Measurements from ENCODE around the gene MAPKAP1. TPM values are rescaled to one million over a fixed set of nuclear protein-coding genes. Genes with fewer than 3 reads are reported as not detected.

MAPKAP1 gene
- polyA plus RNA-seq, 3 donors, result 39.9 to 57.5 (median 44.1) TPM

GRCh38 chr9:125746017-125746773, 39.2 kb upstream of the MAPKAP1 start:
- Histone ChIP-seq H3K9ac (ENCODE audit: insufficient read depth, low read length, poor library complexity, severe bottlenecking) (peak overlapping the region; percentile 55), H3K79me2 (ENCODE audit: insufficient read depth, low read length) (peaks cover 33% of the 10 kb centered on the region), H3K4me2 (replicated peaks; ENCODE audit: extremely low read depth, low read length, poor library complexity, severe bottlenecking) (peak overlapping the region; percentile 81), H3K4me3 (replicated peaks in 1 of 3; ENCODE audit: low read depth in 2 of 3, low read length in 3 of 3) (peak overlapping the region; percentile 58 to 83 (median 64)), H4K20me1 (ENCODE audit: insufficient read depth, low read length) (peaks cover 8% of the 10 kb centered on the region), H3K27me3 (ENCODE audit: control insufficient read depth in 2 of 2, insufficient read depth in 2 of 2, low read length in 2 of 2) (no peaks in the 10 kb centered on the region), H3K27ac (ENCODE audit: low read depth in 1 of 2, low read length in 2 of 2) (peak overlapping the region; percentile 58 to 75), H2AFZ (ENCODE audit: insufficient read depth, low read depth, low read length, poor library complexity, severe bottlenecking) (peak overlapping the region; percentile 83), H3K36me3 (replicated peaks in 1 of 2; ENCODE audit: control insufficient read depth in 1 of 2, insufficient read depth in 2 of 2, low read length in 2 of 2) (no peaks in the 10 kb centered on the region), H3K4me1 (ENCODE audit: control insufficient read depth in 1 of 2, insufficient read depth in 2 of 2, low read length in 2 of 2) (peaks cover 14 to 36% of the 10 kb centered on the region in 2 donors), H3K9me3 (replicated peaks in 1 of 2; ENCODE audit: control insufficient read depth in 1 of 2, insufficient read depth in 1 of 2, low read length in 2 of 2) (no peaks in the 10 kb centered on the region)
- peak overlapping the region; percentile 91 to 95 for H3K4me3 Mint-ChIP-seq
- peaks cover 30% of the 10 kb centered on the region for H3K4me1 Mint-ChIP-seq
- TF ChIP-seq CTCF (IDR thresholded peaks at IDR 0.05), result no peak
- intact Hi-C loops (cut with micrococcal nuclease), result loop anchor here (2.0 to 10.0 kb wide), 8 partner anchors 34 to 191 kb away; partner anchors contain the start of gene MAPKAP1 (in 1 of the 2)
- peaks cover 7 to 9% of the 10 kb centered on the region in 2 donors for H3K36me3 Mint-ChIP-seq
- under 1% methylated on average over 79 of the region's 79 CpGs for WGBS (ENCODE audit: insufficient coverage)
- H3K27ac Mint-ChIP-seq, result peak overlapping the region; percentile 90 to 97 (median 93)
- peaks cover 0 to 2% (median 1%) of the 10 kb centered on the region in 3 donors for H3K27me3 Mint-ChIP-seq (ENCODE audit: low read depth in 3 of 3)
- DNase-seq, result peak; percentile 89 to 92 (median 89)
- no peaks in the 10 kb centered on the region for H3K9me3 Mint-ChIP-seq

GRCh38 chr9:125745682-125746016, 38.6 kb upstream of the MAPKAP1 start:
- H3K9ac ChIP-seq (ENCODE audit: insufficient read depth, low read length, poor library complexity, severe bottlenecking), result no peak overlapping the region
- H3K27ac ChIP-seq (ENCODE audit: low read depth in 1 of 2, low read length in 2 of 2), result peak overlapping the region; percentile 58 to 75
- Mint-ChIP-seq H3K4me1 (peaks cover 27% of the 10 kb centered on the region), H3K36me3 (peaks cover 6 to 7% of the 10 kb centered on the region in 2 donors), H3K4me3 (peak overlapping the region; percentile 91 to 95), H3K27me3 (ENCODE audit: low read depth in 3 of 3) (peaks cover 0 to 2% (median 1%) of the 10 kb centered on the region in 3 donors), H3K27ac (peak overlapping the region in 4 of 7 donors; percentile 6 to 96 (median 92)), H3K9me3 (peaks cover 0 to 3% (median 0%) of the 10 kb centered on the region in 7 donors)
- intact Hi-C loops (cut with micrococcal nuclease), result loop anchor here (2.0 to 10.0 kb wide), 8 partner anchors 33 to 191 kb away; partner anchors contain the start of gene MAPKAP1 (in 1 of the 2)
- H3K4me3 ChIP-seq (replicated peaks in 1 of 3; ENCODE audit: low read depth in 2 of 3, low read length in 3 of 3), result peak overlapping the region; percentile 58 to 83 (median 64)
- peak overlapping the region; percentile 81 for H3K4me2 ChIP-seq (replicated peaks; ENCODE audit: extremely low read depth, low read length, poor library complexity, severe bottlenecking)
- peak overlapping the region; percentile 83 for H2AFZ ChIP-seq (ENCODE audit: insufficient read depth, low read depth, low read length, poor library complexity, severe bottlenecking)
- H3K36me3 ChIP-seq (replicated peaks in 1 of 2; ENCODE audit: control insufficient read depth in 1 of 2, insufficient read depth in 2 of 2, low read length in 2 of 2), result no peaks in the 10 kb centered on the region
- no peaks in the 10 kb centered on the region for H3K27me3 ChIP-seq (ENCODE audit: control insufficient read depth in 2 of 2, insufficient read depth in 2 of 2, low read length in 2 of 2)
- DNase-seq, result no peak
- WGBS (ENCODE audit: insufficient coverage), result 0% methylated on average over 1 of the region's 6 CpGs
- H3K79me2 ChIP-seq (ENCODE audit: insufficient read depth, low read length), result peaks cover 29% of the 10 kb centered on the region
- no peaks in the 10 kb centered on the region for H3K9me3 ChIP-seq (replicated peaks in 1 of 2; ENCODE audit: control insufficient read depth in 1 of 2, insufficient read depth in 1 of 2, low read length in 2 of 2)
- peaks cover 14 to 35% of the 10 kb centered on the region in 2 donors for H3K4me1 ChIP-seq (ENCODE audit: control insufficient read depth in 1 of 2, insufficient read depth in 2 of 2, low read length in 2 of 2)
- TF ChIP-seq CTCF (IDR thresholded peaks at IDR 0.05), result no peak
- H4K20me1 ChIP-seq (ENCODE audit: insufficient read depth, low read length), result peaks cover 8% of the 10 kb centered on the region
